ENCODE data around the gene SMAD6.

The SMAD6 gene

GRCh38 chr15:66760968-66761725, 59.1 kb downstream of the SMAD6 start:
- peak; percentile 45 for DNase-seq (ENCODE audit: low read depth)
- H3K4me3 ChIP-seq (ENCODE audit: low read depth, low read length): no peak overlapping the region
- TF ChIP-seq CTCF (conservative IDR thresholded peaks at IDR 0.05; ENCODE audit: low read depth, low read length): no peak

- no peak overlapping the region for H3K4me3 ChIP-seq (ENCODE audit: low read depth, low read length)
- DNase-seq (ENCODE audit: low read depth): peak; percentile 58
- no peak for TF ChIP-seq CTCF (conservative IDR thresholded peaks at IDR 0.05; ENCODE audit: low read depth, low read length)
Observed at GRCh38 chr15:66761726-66762595, 59.9 kb downstream of the SMAD6 start.

- TF ChIP-seq CTCF (conservative IDR thresholded peaks at IDR 0.05; ENCODE audit: low read depth, low read length): no peak
- no peak overlapping the region for H3K4me3 ChIP-seq (ENCODE audit: low read depth, low read length)
- DNase-seq (ENCODE audit: low read depth): no peak
Observed at GRCh38 chr15:66763186-66764071, 61.4 kb downstream of the SMAD6 start.

GRCh38 chr15:66764072-66764786, 62.2 kb downstream of the SMAD6 start:
- no peak for DNase-seq (ENCODE audit: low read depth)
- no peak for TF ChIP-seq CTCF (conservative IDR thresholded peaks at IDR 0.05; ENCODE audit: low read depth, low read length)
- no peak overlapping the region for H3K4me3 ChIP-seq (ENCODE audit: low read depth, low read length)

GRCh38 chr15:66765478-66766281, 63.6 kb downstream of the SMAD6 start:
- no peak for DNase-seq (ENCODE audit: low read depth)
- no peak overlapping the region for H3K4me3 ChIP-seq (ENCODE audit: low read depth, low read length)
- no peak for TF ChIP-seq CTCF (conservative IDR thresholded peaks at IDR 0.05; ENCODE audit: low read depth, low read length)

Measured in choroid plexus epithelial cell (primary cell).